Measurements from ENCODE around the gene PGK1.
"Not testable (repeated sequence)": the region's sequence is repeated elsewhere in the genome, so short reads cannot be mapped to it uniquely, and the experiment has no call there.

The PGK1 gene

GRCh38 chrX:78140206-78140605 is 36.2 kb downstream of the PGK1 start:
- no peak overlapping the region for H3K27ac ChIP-seq (replicated peaks)
- no peak for TF ChIP-seq REST (IDR thresholded peaks at IDR 0.05; ENCODE audit: insufficient replicate concordance, low read depth)
- TF ChIP-seq SPI1 (IDR thresholded peaks at IDR 0.05; ENCODE audit: borderline replicate concordance, low read depth) = no peak
- no peak for TF ChIP-seq POLR2AphosphoS5 (IDR thresholded peaks at IDR 0.05; ENCODE audit: low read depth)
- TF ChIP-seq GABPA (IDR thresholded peaks at IDR 0.05; ENCODE audit: low read depth) = no peak
- TF ChIP-seq CTCF (IDR thresholded peaks at IDR 0.05; ENCODE audit: insufficient read depth, low read length) = no peak
- DNase-seq (ENCODE audit: low read depth in 1 of 2, low spot score in 1 of 2) = no peak
- no peaks in the 10 kb centered on the region for H3K27me3 ChIP-seq (ENCODE audit: insufficient read depth, poor library complexity, severe bottlenecking)
- H3K4me3 ChIP-seq (replicated peaks; ENCODE audit: insufficient read depth, low read length) = no peak overlapping the region

- not testable (repeated sequence) for DNase-seq (ENCODE audit: low read depth in 1 of 2, low spot score in 1 of 2); H3K4me3 ChIP-seq (replicated peaks; ENCODE audit: insufficient read depth, low read length); H3K27me3 ChIP-seq (ENCODE audit: insufficient read depth, poor library complexity, severe bottlenecking); H3K27ac ChIP-seq (replicated peaks)
These were observed 43.0 kb downstream of the PGK1 start for GRCh38 chrX:78147002-78147540.

GRCh38 chrX:78157373-78157772 is 53.3 kb downstream of the PGK1 start:
- H3K4me3 ChIP-seq (replicated peaks; ENCODE audit: insufficient read depth, low read length); H3K27ac ChIP-seq (replicated peaks); H3K27me3 ChIP-seq (ENCODE audit: insufficient read depth, poor library complexity, severe bottlenecking); DNase-seq (ENCODE audit: low read depth in 1 of 2, low spot score in 1 of 2): not testable (repeated sequence)

- H3K4me3 ChIP-seq (replicated peaks; ENCODE audit: insufficient read depth, low read length); H3K27ac ChIP-seq (replicated peaks); DNase-seq (ENCODE audit: low read depth in 1 of 2, low spot score in 1 of 2); H3K27me3 ChIP-seq (ENCODE audit: insufficient read depth, poor library complexity, severe bottlenecking): not testable (repeated sequence)
These were observed 53.8 kb downstream of the PGK1 start for GRCh38 chrX:78157846-78158245.

GRCh38 chrX:78160711-78161110 is 56.7 kb downstream of the PGK1 start:
- not testable (repeated sequence) for H3K27me3 ChIP-seq (ENCODE audit: insufficient read depth, poor library complexity, severe bottlenecking); DNase-seq (ENCODE audit: low read depth in 1 of 2, low spot score in 1 of 2); H3K4me3 ChIP-seq (replicated peaks; ENCODE audit: insufficient read depth, low read length); H3K27ac ChIP-seq (replicated peaks)

GRCh38 chrX:78163175-78163574 is 59.1 kb downstream of the PGK1 start:
- not testable (repeated sequence) for H3K4me3 ChIP-seq (replicated peaks; ENCODE audit: insufficient read depth, low read length); H3K27ac ChIP-seq (replicated peaks); DNase-seq (ENCODE audit: low read depth in 1 of 2, low spot score in 1 of 2); H3K27me3 ChIP-seq (ENCODE audit: insufficient read depth, poor library complexity, severe bottlenecking)

GRCh38 chrX:78165425-78165824 is 61.4 kb downstream of the PGK1 start:
- DNase-seq (ENCODE audit: low read depth in 1 of 2, low spot score in 1 of 2) = no peak
- Histone ChIP-seq H3K27ac (replicated peaks) (no peak overlapping the region), H3K27me3 (ENCODE audit: insufficient read depth, poor library complexity, severe bottlenecking) (no peaks in the 10 kb centered on the region), H3K4me3 (replicated peaks; ENCODE audit: insufficient read depth, low read length) (no peak overlapping the region)
- no peak for TF ChIP-seq GABPA (IDR thresholded peaks at IDR 0.05; ENCODE audit: low read depth)
- TF ChIP-seq SPI1 (IDR thresholded peaks at IDR 0.05; ENCODE audit: borderline replicate concordance, low read depth) = no peak
- no peak for TF ChIP-seq POLR2AphosphoS5 (IDR thresholded peaks at IDR 0.05; ENCODE audit: low read depth)
- no peak for TF ChIP-seq CTCF (IDR thresholded peaks at IDR 0.05; ENCODE audit: insufficient read depth, low read length)
- no peak for TF ChIP-seq REST (IDR thresholded peaks at IDR 0.05; ENCODE audit: insufficient replicate concordance, low read depth)
